Karpas-422 (cell line): ENCODE results near the gene BEND7. TPM values are rescaled to one million over a fixed set of nuclear protein-coding genes. Genes with fewer than 3 reads are reported as not detected.
A peak's percentile ranks its signal among the peaks of the same experiment; 100 is the strongest.
"Not testable (repeated sequence)": the region's sequence is repeated elsewhere in the genome, so short reads cannot be mapped to it uniquely, and the experiment has no call there.

Experiments
- DNase-seq: peaks from one replicate; pipeline ENCODE4 v3.0.0-alpha.2; 2015
- H2AFZ ChIP-seq: fragments of 200-600 bp; sonication (generic); 2 replicates; pipeline ENCODE4 v1.6.1; 2014; ENCODE audit warnings: antibody characterized with exemption, low read length, mixed read lengths
- H3K27ac ChIP-seq: fragments of 200-600 bp; sonication (generic); 2 replicates; pipeline ENCODE4 v1.5.1; 2014; ENCODE audit warnings: mild to moderate bottlenecking, low read length, moderate library complexity
- H3K27me3 ChIP-seq: fragments of 200-600 bp; sonication (generic); 2 replicates; pipeline ENCODE4 v1.6.1; 2014; ENCODE audit warnings: low read length, mixed read lengths
- H3K36me3 ChIP-seq: fragments of 200-600 bp; sonication (generic); 2 replicates; pipeline ENCODE4 v1.6.1; 2014; ENCODE audit warnings: low read length, mixed read lengths; ENCODE audit not compliant: insufficient read depth
- H3K4me1 ChIP-seq: fragments of 200-600 bp; sonication (generic); 2 replicates; pipeline ENCODE4 v1.6.1; 2014; ENCODE audit warnings: mild to moderate bottlenecking, low read length, mixed read lengths
- H3K4me2 ChIP-seq: fragments of 200-600 bp; sonication (generic); 2 replicates; pipeline ENCODE4 v1.6.1; 2014; ENCODE audit warnings: low read length, low read depth, mild to moderate bottlenecking; ENCODE audit not compliant: poor library complexity, severe bottlenecking
- H3K4me3 ChIP-seq: fragments of 200-600 bp; sonication (generic); 2 replicates; pipeline ENCODE4 v1.5.1; 2014; ENCODE audit warnings: mild to moderate bottlenecking, antibody characterized with exemption, low read length, mixed read lengths
- H3K79me2 ChIP-seq: fragments of 200-600 bp; sonication (generic); 2 replicates; pipeline ENCODE4 v1.6.1; 2014; ENCODE audit warnings: mild to moderate bottlenecking, low read length, mixed read lengths
- H3K9ac ChIP-seq: fragments of 200-600 bp; sonication (generic); 2 replicates; pipeline ENCODE4 v1.6.0; 2014; ENCODE audit warnings: low read length
- H3K9me2 ChIP-seq: fragments of 200-600 bp; sonication (generic), shearing (Covaris generic); replicated peaks from 2 replicates; pipeline ENCODE4 v1.6.0; 2014; ENCODE audit warnings: mild to moderate bottlenecking, low read length, moderate library complexity; ENCODE audit not compliant: insufficient read depth
- H3K9me3 ChIP-seq: fragments of 300-700, 200-600 bp; sonication (generic); 2 replicates; pipeline ENCODE4 v1.6.1; 2014; ENCODE audit warnings: low read length, mixed read lengths
- H4K20me1 ChIP-seq: fragments of 200-600 bp; sonication (generic); 2 replicates; pipeline ENCODE4 v1.6.1; 2014; ENCODE audit warnings: mild to moderate bottlenecking, antibody characterized with exemption, low read length, low read depth; ENCODE audit not compliant: insufficient read depth
- total RNA-seq: library from RNA; depleted of rRNA; stranded (reverse); fragments of >200 nt; shearing (Covaris generic); gene quantifications from 2 replicates; pipeline ENCODE4 v1.2.3, GENCODE V29; 2014; ENCODE audit warnings: low replicate concordance

The BEND7 gene
- total RNA-seq, 1 experiment from 2014 or later, result not detected

GRCh38 chr10:13440185-13441061 lies 88.4 kb downstream of the BEND7 start:
- Histone ChIP-seq H3K4me2 (no peak overlapping the region), H3K27me3 (no peaks in the 10 kb centered on the region), H3K9ac (peak overlapping the region; percentile 23; the same call in 1 of the 2 replicates), H2AFZ (peak overlapping the region; percentile 63), H3K4me1 (peaks cover 5% of the 10 kb centered on the region), H3K27ac (no peak overlapping the region), H3K36me3 (no peaks in the 10 kb centered on the region), H3K9me3 (no peaks in the 10 kb centered on the region), H3K79me2 (no peaks in the 10 kb centered on the region), H3K9me2 (no peaks in the 10 kb centered on the region), H3K4me3 (no peak overlapping the region), H4K20me1 (no peaks in the 10 kb centered on the region)
- peak; percentile 76 for DNase-seq

GRCh38 chr10:13439313-13440184 lies 89.3 kb downstream of the BEND7 start:
- DNase-seq, result no peak
- no peaks in the 10 kb centered on the region for H4K20me1 ChIP-seq
- no peaks in the 10 kb centered on the region for H3K79me2 ChIP-seq
- no peaks in the 10 kb centered on the region for H3K9me3 ChIP-seq
- H3K4me1 ChIP-seq, result peaks cover 5% of the 10 kb centered on the region
- H3K9ac ChIP-seq, result no peak overlapping the region
- H2AFZ ChIP-seq, result no peak overlapping the region
- H3K4me3 ChIP-seq, result no peak overlapping the region
- no peaks in the 10 kb centered on the region for H3K36me3 ChIP-seq
- no peaks in the 10 kb centered on the region for H3K9me2 ChIP-seq
- H3K27me3 ChIP-seq, result no peaks in the 10 kb centered on the region
- no peak overlapping the region for H3K4me2 ChIP-seq
- H3K27ac ChIP-seq, result no peak overlapping the region

GRCh38 chr10:13437026-13437555 lies 91.7 kb downstream of the BEND7 start:
- no peak overlapping the region for H3K9ac ChIP-seq
- no peaks in the 10 kb centered on the region for H3K27me3 ChIP-seq
- DNase-seq, result no peak
- H3K4me1 ChIP-seq, result peaks cover 5% of the 10 kb centered on the region
- no peak overlapping the region for H3K4me2 ChIP-seq
- H3K27ac ChIP-seq, result no peak overlapping the region
- no peak overlapping the region for H3K4me3 ChIP-seq
- H2AFZ ChIP-seq, result no peak overlapping the region
- H3K9me2 ChIP-seq, result no peaks in the 10 kb centered on the region
- H3K9me3 ChIP-seq, result no peaks in the 10 kb centered on the region
- no peaks in the 10 kb centered on the region for H3K79me2 ChIP-seq
- H4K20me1 ChIP-seq, result no peaks in the 10 kb centered on the region
- H3K36me3 ChIP-seq, result no peaks in the 10 kb centered on the region

- H4K20me1 ChIP-seq, H3K79me2 ChIP-seq, H3K36me3 ChIP-seq, H3K9me2 ChIP-seq, H3K4me1 ChIP-seq, H3K4me2 ChIP-seq, DNase-seq, H3K9ac ChIP-seq, H3K4me3 ChIP-seq, H3K27ac ChIP-seq, H3K27me3 ChIP-seq, H3K9me3 ChIP-seq, H2AFZ ChIP-seq: not testable (repeated sequence)
These were observed 100.9 kb downstream of the BEND7 start for GRCh38 chr10:13427943-13428342.

GRCh38 chr10:13425397-13425796 lies 103.4 kb downstream of the BEND7 start:
- H3K4me2 ChIP-seq, result no peak overlapping the region
- H2AFZ ChIP-seq, result no peak overlapping the region
- H3K9me3 ChIP-seq, result no peaks in the 10 kb centered on the region
- H3K27me3 ChIP-seq, result no peaks in the 10 kb centered on the region
- H3K4me3 ChIP-seq, result no peak overlapping the region
- H3K27ac ChIP-seq, result no peak overlapping the region
- H4K20me1 ChIP-seq, result no peaks in the 10 kb centered on the region
- no peaks in the 10 kb centered on the region for H3K36me3 ChIP-seq
- no peaks in the 10 kb centered on the region for H3K9me2 ChIP-seq
- no peak overlapping the region for H3K9ac ChIP-seq
- H3K79me2 ChIP-seq, result no peaks in the 10 kb centered on the region
- no peak for DNase-seq
- peaks cover 23% of the 10 kb centered on the region for H3K4me1 ChIP-seq

GRCh38 chr10:13422800-13423199 lies 106.0 kb downstream of the BEND7 start:
- no peaks in the 10 kb centered on the region for H3K36me3 ChIP-seq
- peak overlapping the region; percentile 62 for H2AFZ ChIP-seq
- H3K27me3 ChIP-seq, result no peaks in the 10 kb centered on the region
- H3K4me3 ChIP-seq, result 0 out of 2 replicates have a peak overlapping the region, but pooled peaks have one; percentile 27
- peaks cover 24% of the 10 kb centered on the region for H3K4me1 ChIP-seq
- H3K9ac ChIP-seq, result no peak overlapping the region
- H3K79me2 ChIP-seq, result no peaks in the 10 kb centered on the region
- H4K20me1 ChIP-seq, result no peaks in the 10 kb centered on the region
- peak overlapping the region; percentile 62 for H3K4me2 ChIP-seq
- no peaks in the 10 kb centered on the region for H3K9me2 ChIP-seq
- 0 out of 2 replicates have a peak overlapping the region, but pooled peaks have one; percentile 37 for H3K27ac ChIP-seq
- DNase-seq, result peak; percentile 74
- no peaks in the 10 kb centered on the region for H3K9me3 ChIP-seq

GRCh38 chr10:13421382-13421917 lies 107.4 kb downstream of the BEND7 start:
- H3K9me3 ChIP-seq, result no peaks in the 10 kb centered on the region
- H4K20me1 ChIP-seq, result no peaks in the 10 kb centered on the region
- H3K27me3 ChIP-seq, result no peaks in the 10 kb centered on the region
- no peak overlapping the region for H2AFZ ChIP-seq
- H3K9ac ChIP-seq, result no peak overlapping the region
- H3K4me3 ChIP-seq, result no peak overlapping the region
- peaks cover 37% of the 10 kb centered on the region for H3K4me1 ChIP-seq
- no peaks in the 10 kb centered on the region for H3K36me3 ChIP-seq
- no peaks in the 10 kb centered on the region for H3K79me2 ChIP-seq
- H3K27ac ChIP-seq, result no peak overlapping the region
- no peaks in the 10 kb centered on the region for H3K9me2 ChIP-seq
- no peak for DNase-seq
- H3K4me2 ChIP-seq, result no peak overlapping the region
